Neural cell (in vitro differentiated cells): ENCODE results near the gene ST3GAL3.

Experiments used
- EZH2 ChIP-seq: fragments of 200-600, 300-800 bp; shearing (Covaris generic), sonication (generic); IDR thresholded peaks from 2 replicates; pipeline ENCODE4 v1.6.1; 2014; ENCODE audit warnings: antibody characterized with exemption, low read length, borderline replicate concordance, mild to moderate bottlenecking; ENCODE audit not compliant: insufficient read depth, poor library complexity, severe bottlenecking
- POLR2AphosphoS5 ChIP-seq: IDR thresholded peaks from 2 replicates; pipeline ENCODE4 v1.6.1; 2012

DNA sequence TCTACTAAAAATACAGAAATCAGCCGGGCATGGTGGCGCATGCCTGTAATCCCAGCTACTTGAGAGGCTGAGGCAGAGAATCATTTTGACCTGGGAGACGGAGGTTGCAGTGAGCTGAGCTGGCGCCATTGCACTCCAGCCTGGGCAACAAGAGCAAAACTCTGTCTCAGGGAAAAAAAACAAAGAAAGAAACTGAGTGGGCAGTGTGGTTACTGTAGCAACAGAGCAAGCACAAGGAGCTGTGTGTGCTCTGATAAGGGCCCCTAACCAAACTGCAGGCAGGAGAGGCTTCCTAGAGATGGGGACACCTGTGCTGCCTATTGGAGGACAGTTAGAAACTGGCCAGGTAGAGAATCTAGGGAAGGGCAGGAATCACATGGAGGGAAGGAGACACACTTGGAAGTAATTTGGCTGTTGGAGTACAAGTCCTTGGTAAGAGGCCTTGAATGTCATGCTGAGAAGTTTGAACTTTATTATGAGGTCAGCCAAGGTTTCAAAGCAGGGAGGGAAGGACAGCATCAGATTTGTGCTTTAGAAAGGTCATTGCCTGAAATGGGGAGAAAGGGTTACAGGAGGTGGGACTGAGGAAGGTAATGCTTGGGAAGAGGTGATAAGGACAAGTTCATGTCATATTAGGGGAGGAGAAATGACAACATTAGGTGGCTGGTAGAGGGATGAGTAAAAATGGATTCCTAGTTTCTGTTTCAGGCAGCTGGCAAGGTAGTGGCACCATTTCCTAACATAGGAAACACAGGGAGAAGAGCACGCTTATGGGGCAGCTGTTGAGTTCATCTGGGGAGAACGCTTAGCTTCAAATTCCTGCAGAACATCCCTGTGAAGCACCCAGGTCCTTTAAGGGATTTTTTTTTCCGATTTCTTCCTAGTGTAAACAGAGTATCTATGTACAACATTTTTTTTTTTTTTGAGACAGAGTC lies 157.0 kb downstream of the ST3GAL3 start:
- TF ChIP-seq POLR2AphosphoS5: no peak
- TF ChIP-seq EZH2: no peak
